Caco-2 (cell line): ENCODE data around the gene AGAP1. TPM values are rescaled to one million over a fixed set of nuclear protein-coding genes. Genes with fewer than 3 reads are reported as not detected.

Source experiments
- BruUV-seq: library from RNA; stranded (reverse); fragments of 400-500 nt; replicated peaks from 2 replicates; lab custom pipeline; 2021; lab: Mats Ljungman, UMichigan
- CTCF ChIA-PET: fragments of 300-600 bp; sonication (Branson Sonifier 250); formaldehyde crosslinking; loops from one replicate; lab custom pipeline; 2022; ENCODE audit warnings: antibody characterized with exemption; lab: Charles Lee
- POLR2A ChIA-PET: fragments of 300-600 bp; sonication (Branson Sonifier 250); formaldehyde crosslinking; loops from one replicate; lab custom pipeline; 2022; ENCODE audit warnings: antibody characterized with exemption; lab: Charles Lee
- DNase-seq, 2 experiments: peaks; one replicate each; pipeline versions ENCODE4 v3.0.0 to v3.0.0-alpha.2; 2020 to 2022
- H3K27me3 ChIP-seq: replicated peaks from 2 replicates; pipeline ENCODE4 v1.6.0; 2011; ENCODE audit warnings: low read length; ENCODE audit not compliant: control insufficient read depth, insufficient read depth
- H3K36me3 ChIP-seq: 2 replicates; pipeline ENCODE4 v1.5.1; 2011; ENCODE audit warnings: low read length; ENCODE audit not compliant: control insufficient read depth, insufficient read depth
- H3K4me1 ChIP-seq: fragments of 250-450 bp; sonication (Bioruptor Pico); 2 replicates; pipeline ENCODE4 v1.5.1; 2020; ENCODE audit warnings: mild to moderate bottlenecking
- H3K4me3 ChIP-seq: 2 replicates; pipeline ENCODE4 v1.5.1; 2011; ENCODE audit warnings: low read depth, mild to moderate bottlenecking, control low read depth, low read length
- H3K9me3 ChIP-seq: fragments of 250-450 bp; sonication (Bioruptor Pico); 2 replicates; pipeline ENCODE4 v1.5.1; 2020; ENCODE audit warnings: mild to moderate bottlenecking, moderate library complexity
- H3K27ac Mint-ChIP-seq: one replicate; pipeline ENCODE4 v1.8.0; 2022; ENCODE audit warnings: mixed read lengths; ENCODE audit not compliant: unreplicated experiment
- H3K27me3 Mint-ChIP-seq: one replicate; pipeline ENCODE4 v1.8.0; 2022; ENCODE audit warnings: mixed read lengths; ENCODE audit not compliant: insufficient read depth, unreplicated experiment
- H3K36me3 Mint-ChIP-seq: one replicate; pipeline ENCODE4 v1.8.0; 2022; ENCODE audit warnings: mild to moderate bottlenecking, mixed read lengths; ENCODE audit not compliant: insufficient read depth, unreplicated experiment
- H3K4me1 Mint-ChIP-seq: one replicate; pipeline ENCODE4 v1.8.0; 2022; ENCODE audit warnings: low read depth, mixed read lengths; ENCODE audit not compliant: unreplicated experiment
- H3K4me3 Mint-ChIP-seq: one replicate; pipeline ENCODE4 v1.8.0; 2022; ENCODE audit warnings: mild to moderate bottlenecking, moderate library complexity, mixed read lengths; ENCODE audit not compliant: unreplicated experiment
- H3K9me3 Mint-ChIP-seq: one replicate; pipeline ENCODE4 v1.8.0; 2022; ENCODE audit warnings: mixed read lengths; ENCODE audit not compliant: unreplicated experiment
- CTCF ChIP-seq, 2 experiments: fragments of 200-600 bp in 1 of 2; IDR thresholded peaks; 1 replicate in 1 of 2; 2 replicates in 1 of 2; pipeline versions ENCODE4 v1.5.1 to v1.8.0; 2011 to 2022; ENCODE audit warnings: antibody characterized with exemption in 1 of 2, control low read depth in 1 of 2, inconsistent platforms in 1 of 2, low read depth in 1 of 2, low read length in 1 of 2, mild to moderate bottlenecking in 1 of 2, moderate library complexity in 1 of 2; ENCODE audit not compliant: insufficient read depth in 1 of 2, severe bottlenecking in 1 of 2, unreplicated experiment in 1 of 2
- intact Hi-C: fragments of 100-400 bp; cut with micrococcal nuclease; formaldehyde crosslinking; loops from one replicate; pipeline ENCODE4 v1.10.0; 2022; ENCODE audit not compliant: unreplicated experiment
- total RNA-seq: library from RNA; stranded (reverse); gene quantifications from 2 replicates; pipeline ENCODE4 v1.2.3, GENCODE V29; 2022

AGAP1 gene
- total RNA-seq, 1 experiment from 2014 or later: 41.7 TPM

GRCh38 chr2:235472443-235472842, 21.4 kb upstream of the AGAP1 start:
- no peak for TF ChIP-seq CTCF (IDR thresholded peaks at IDR 0.05; ENCODE audit: insufficient read depth in 1 of 2, low read depth in 1 of 2, low read length in 1 of 2, severe bottlenecking in 1 of 2, unreplicated experiment in 1 of 2)
- no peaks in the 10 kb centered on the region for H3K4me1 ChIP-seq
- H3K36me3 ChIP-seq: no peaks in the 10 kb centered on the region
- H3K4me1 Mint-ChIP-seq: no peaks in the 10 kb centered on the region
- no peaks in the 10 kb centered on the region for H3K27me3 Mint-ChIP-seq
- H3K4me3 Mint-ChIP-seq: no peak overlapping the region
- H3K27me3 ChIP-seq: no peaks in the 10 kb centered on the region
- CTCF ChIA-PET: interaction anchor here (0.7 kb wide), 1 partner anchor 19 kb away, joined by 3 read pairs; no protein-coding TSS in a partner anchor
- no peak overlapping the region for H3K27ac Mint-ChIP-seq
- intact Hi-C loops: no loop called here
- no peak overlapping the region for H3K4me3 ChIP-seq
- no TSS peak for BruUV-seq
- H3K9me3 ChIP-seq: no peaks in the 10 kb centered on the region
- DNase-seq: no peak
- no peaks in the 10 kb centered on the region for H3K36me3 Mint-ChIP-seq
- POLR2A ChIA-PET: no interaction called here
- no peaks in the 10 kb centered on the region for H3K9me3 Mint-ChIP-seq

- Histone ChIP-seq H3K27me3 (no peaks in the 10 kb centered on the region), H3K4me3 (no peak overlapping the region), H3K4me1 (no peaks in the 10 kb centered on the region), H3K9me3 (no peaks in the 10 kb centered on the region), H3K36me3 (no peaks in the 10 kb centered on the region)
- Mint-ChIP-seq H3K27me3 (no peaks in the 10 kb centered on the region), H3K4me3 (no peak overlapping the region), H3K36me3 (no peaks in the 10 kb centered on the region), H3K27ac (no peak overlapping the region), H3K4me1 (no peaks in the 10 kb centered on the region), H3K9me3 (no peaks in the 10 kb centered on the region)
- ChIA-PET POLR2A (no interaction called here), CTCF (no interaction called here)
- DNase-seq: no peak
- no TSS peak for BruUV-seq
- TF ChIP-seq CTCF (IDR thresholded peaks at IDR 0.05; ENCODE audit: insufficient read depth in 1 of 2, low read depth in 1 of 2, low read length in 1 of 2, severe bottlenecking in 1 of 2, unreplicated experiment in 1 of 2): no peak
- intact Hi-C loops: no loop called here
These were observed 15.2 kb upstream of the AGAP1 start for GRCh38 chr2:235478609-235479008.

GRCh38 chr2:235479604-235480003, 14.2 kb upstream of the AGAP1 start:
- no peaks in the 10 kb centered on the region for H3K27me3 Mint-ChIP-seq
- intact Hi-C loops: no loop called here
- H3K36me3 ChIP-seq: no peaks in the 10 kb centered on the region
- H3K36me3 Mint-ChIP-seq: no peaks in the 10 kb centered on the region
- CTCF ChIA-PET: interaction anchor here (0.6 kb wide), 1 partner anchor 9 kb away, joined by 7 read pairs; no protein-coding TSS in a partner anchor
- BruUV-seq: no TSS peak
- POLR2A ChIA-PET: no interaction called here
- H3K9me3 Mint-ChIP-seq: no peaks in the 10 kb centered on the region
- no peak overlapping the region for H3K4me3 ChIP-seq
- no peaks in the 10 kb centered on the region for H3K9me3 ChIP-seq
- H3K4me3 Mint-ChIP-seq: no peak overlapping the region
- no peak overlapping the region for H3K27ac Mint-ChIP-seq
- H3K27me3 ChIP-seq: no peaks in the 10 kb centered on the region
- no peaks in the 10 kb centered on the region for H3K4me1 ChIP-seq
- no peak for DNase-seq
- no peak for TF ChIP-seq CTCF (IDR thresholded peaks at IDR 0.05; ENCODE audit: insufficient read depth in 1 of 2, low read depth in 1 of 2, low read length in 1 of 2, severe bottlenecking in 1 of 2, unreplicated experiment in 1 of 2)
- no peaks in the 10 kb centered on the region for H3K4me1 Mint-ChIP-seq
